DOHH2 (cell line): ENCODE measurements around the gene BAHD1.

ENCODE experiments used
- H3F3A ChIP-seq: fragments of 200-600 bp; sonication (generic), shearing (Covaris generic); 2 replicates; pipeline ENCODE4 v1.6.0; 2016; ENCODE audit warnings: antibody characterized with exemption, mild to moderate bottlenecking; ENCODE audit not compliant: control insufficient read depth, insufficient read depth
- H3K27ac ChIP-seq: fragments of 200-600 bp; sonication (generic); 2 replicates; pipeline ENCODE4 v1.5.1; 2014; ENCODE audit warnings: low read depth, mild to moderate bottlenecking, low read length, moderate library complexity
- H3K27me3 ChIP-seq: fragments of 200-600 bp; sonication (generic); 2 replicates; pipeline ENCODE4 v1.6.1; 2014; ENCODE audit warnings: mild to moderate bottlenecking, low read length, mixed read lengths; ENCODE audit not compliant: control insufficient read depth
- H3K36me3 ChIP-seq: fragments of 200-600 bp; sonication (generic); 2 replicates; pipeline ENCODE4 v1.6.1; 2014; ENCODE audit warnings: mild to moderate bottlenecking, low read length, moderate library complexity, mixed read lengths; ENCODE audit not compliant: control insufficient read depth
- H3K4me1 ChIP-seq: fragments of 200-600 bp; sonication (generic); 2 replicates; pipeline ENCODE4 v1.6.1; 2014; ENCODE audit warnings: mild to moderate bottlenecking, low read length, mixed read lengths; ENCODE audit not compliant: control insufficient read depth
- H3K4me2 ChIP-seq: fragments of 200-600 bp; sonication (generic); 2 replicates; pipeline ENCODE4 v1.6.0; 2014; ENCODE audit warnings: mild to moderate bottlenecking, low read length, moderate library complexity
- H3K4me3 ChIP-seq: fragments of 200-600 bp; sonication (generic); 2 replicates; pipeline ENCODE4 v1.5.1; 2014; ENCODE audit warnings: mild to moderate bottlenecking, low read length, mixed read lengths
- H3K79me2 ChIP-seq: fragments of 200-600 bp; sonication (generic); 2 replicates; pipeline ENCODE4 v1.6.1; 2014; ENCODE audit warnings: mild to moderate bottlenecking, low read length, mixed read lengths; ENCODE audit not compliant: control insufficient read depth
- H3K9me2 ChIP-seq: fragments of 200-600 bp; sonication (generic); replicated peaks from 2 replicates; pipeline ENCODE4 v1.6.1; 2014; ENCODE audit warnings: mild to moderate bottlenecking, low read length, mixed read lengths; ENCODE audit not compliant: control insufficient read depth
- H3K9me3 ChIP-seq: fragments of 200-600 bp; sonication (generic); 2 replicates; pipeline ENCODE4 v1.6.1; 2014; ENCODE audit warnings: antibody characterized with exemption, low read length, mixed read lengths; ENCODE audit not compliant: control insufficient read depth, insufficient read depth
- H4K20me1 ChIP-seq: fragments of 200-600 bp; sonication (generic); 2 replicates; pipeline ENCODE4 v1.6.0; 2014; ENCODE audit warnings: low read depth, mild to moderate bottlenecking, antibody characterized with exemption, low read length, moderate library complexity; ENCODE audit not compliant: control insufficient read depth, insufficient read depth
- EZH2phosphoT487 ChIP-seq: fragments of 200-600 bp; sonication (generic); IDR thresholded peaks from 2 replicates; pipeline ENCODE4 v1.6.1; 2017; ENCODE audit warnings: borderline replicate concordance, mild to moderate bottlenecking, antibody characterized with exemption, low read length, moderate library complexity, mixed read lengths
- TF ChIP-seq, protein P1 (sequence below): fragments of 200-600 bp; sonication (generic); IDR thresholded peaks from one replicate; pipeline ENCODE4 v1.5.1; 2014; ENCODE audit warnings: antibody characterized with exemption, mild to moderate bottlenecking, low read depth, low read length; ENCODE audit not compliant: poor library complexity, severe bottlenecking

Gene BAHD1

DNA sequence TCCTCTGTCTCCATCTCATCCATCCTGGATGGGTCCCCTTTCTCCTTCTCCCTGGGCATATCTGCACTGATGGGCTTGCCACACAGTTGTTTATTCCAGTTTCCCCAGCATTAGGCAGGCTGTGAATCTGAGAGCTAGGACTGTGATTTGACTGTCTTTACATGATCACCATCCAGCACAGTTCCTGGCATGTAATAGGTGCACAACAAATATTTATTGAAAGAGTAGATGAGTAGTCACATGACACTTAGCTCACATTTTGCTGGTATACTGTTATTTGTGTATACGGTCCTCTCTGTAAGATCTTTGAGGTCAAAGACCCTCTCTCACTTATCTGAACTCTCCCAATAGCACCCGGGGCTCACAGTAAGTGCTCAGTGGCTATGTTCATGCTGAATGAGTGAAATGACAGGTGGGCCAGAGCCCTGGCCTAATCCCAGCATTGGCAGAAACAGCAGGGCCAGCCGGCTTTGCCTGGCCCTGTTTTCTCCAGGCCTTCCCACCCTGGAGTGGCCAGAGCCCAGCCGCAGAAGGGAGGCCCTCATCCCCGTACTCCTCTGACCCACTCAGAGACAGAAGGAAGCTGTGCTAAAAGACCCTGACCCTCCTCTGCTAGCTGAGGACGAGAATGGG lies 16.2 kb upstream of the BAHD1 start:
- no peak for TF ChIP-seq EZH2phosphoT487
- TF ChIP-seq, protein P1, sequence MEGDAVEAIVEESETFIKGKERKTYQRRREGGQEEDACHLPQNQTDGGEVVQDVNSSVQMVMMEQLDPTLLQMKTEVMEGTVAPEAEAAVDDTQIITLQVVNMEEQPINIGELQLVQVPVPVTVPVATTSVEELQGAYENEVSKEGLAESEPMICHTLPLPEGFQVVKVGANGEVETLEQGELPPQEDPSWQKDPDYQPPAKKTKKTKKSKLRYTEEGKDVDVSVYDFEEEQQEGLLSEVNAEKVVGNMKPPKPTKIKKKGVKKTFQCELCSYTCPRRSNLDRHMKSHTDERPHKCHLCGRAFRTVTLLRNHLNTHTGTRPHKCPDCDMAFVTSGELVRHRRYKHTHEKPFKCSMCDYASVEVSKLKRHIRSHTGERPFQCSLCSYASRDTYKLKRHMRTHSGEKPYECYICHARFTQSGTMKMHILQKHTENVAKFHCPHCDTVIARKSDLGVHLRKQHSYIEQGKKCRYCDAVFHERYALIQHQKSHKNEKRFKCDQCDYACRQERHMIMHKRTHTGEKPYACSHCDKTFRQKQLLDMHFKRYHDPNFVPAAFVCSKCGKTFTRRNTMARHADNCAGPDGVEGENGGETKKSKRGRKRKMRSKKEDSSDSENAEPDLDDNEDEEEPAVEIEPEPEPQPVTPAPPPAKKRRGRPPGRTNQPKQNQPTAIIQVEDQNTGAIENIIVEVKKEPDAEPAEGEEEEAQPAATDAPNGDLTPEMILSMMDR = no peak

DNA sequence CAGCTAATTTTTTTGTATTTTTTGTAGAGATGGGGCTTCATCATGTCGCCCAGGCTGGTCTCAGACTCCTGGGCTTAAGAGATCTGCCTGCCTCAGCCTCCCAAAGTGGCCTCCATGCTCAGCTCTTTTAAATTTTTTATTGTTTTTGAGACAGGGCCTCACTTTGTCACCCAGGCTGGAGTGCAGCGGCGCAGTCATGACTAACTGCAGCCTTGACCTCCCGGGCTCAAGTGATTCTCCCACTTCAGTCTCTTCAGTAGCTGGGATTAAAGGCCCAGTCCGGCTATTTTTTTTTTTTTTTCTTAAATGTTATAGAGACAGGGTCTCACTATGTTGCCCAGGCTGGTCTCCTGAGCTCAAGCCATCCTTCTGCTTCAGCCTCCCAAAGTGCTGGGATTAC lies 15.1 kb upstream of the BAHD1 start:
- no peak overlapping the region for H3K4me3 ChIP-seq
- H3K27ac ChIP-seq = no peak overlapping the region
- no peaks in the 10 kb centered on the region for H3K9me3 ChIP-seq
- H3K27me3 ChIP-seq = peaks cover 16% of the 10 kb centered on the region
- H3K79me2 ChIP-seq = no peaks in the 10 kb centered on the region
- H3K4me1 ChIP-seq = peaks cover 3% of the 10 kb centered on the region; the same call in 1 of the 2 replicates
- H3F3A ChIP-seq = no peaks in the 10 kb centered on the region
- no peaks in the 10 kb centered on the region for H3K9me2 ChIP-seq
- no peak overlapping the region for H3K4me2 ChIP-seq
- no peak for TF ChIP-seq EZH2phosphoT487
- TF ChIP-seq, protein P1 = no peak
- H3K36me3 ChIP-seq = no peaks in the 10 kb centered on the region
- no peaks in the 10 kb centered on the region for H4K20me1 ChIP-seq

More for the DNA sequence above, 16.2 kb upstream of the BAHD1 start:
- H3K27me3 ChIP-seq = peaks cover 12% of the 10 kb centered on the region
- H4K20me1 ChIP-seq = no peaks in the 10 kb centered on the region
- H3K4me1 ChIP-seq = peaks cover 3% of the 10 kb centered on the region; the same call in 1 of the 2 replicates
- no peaks in the 10 kb centered on the region for H3K9me3 ChIP-seq
- no peaks in the 10 kb centered on the region for H3K36me3 ChIP-seq
- H3K27ac ChIP-seq = no peak overlapping the region
- no peak overlapping the region for H3K4me2 ChIP-seq
- H3K9me2 ChIP-seq = no peaks in the 10 kb centered on the region
- H3K79me2 ChIP-seq = no peaks in the 10 kb centered on the region
- H3K4me3 ChIP-seq = no peak overlapping the region
- H3F3A ChIP-seq = no peaks in the 10 kb centered on the region

DNA sequence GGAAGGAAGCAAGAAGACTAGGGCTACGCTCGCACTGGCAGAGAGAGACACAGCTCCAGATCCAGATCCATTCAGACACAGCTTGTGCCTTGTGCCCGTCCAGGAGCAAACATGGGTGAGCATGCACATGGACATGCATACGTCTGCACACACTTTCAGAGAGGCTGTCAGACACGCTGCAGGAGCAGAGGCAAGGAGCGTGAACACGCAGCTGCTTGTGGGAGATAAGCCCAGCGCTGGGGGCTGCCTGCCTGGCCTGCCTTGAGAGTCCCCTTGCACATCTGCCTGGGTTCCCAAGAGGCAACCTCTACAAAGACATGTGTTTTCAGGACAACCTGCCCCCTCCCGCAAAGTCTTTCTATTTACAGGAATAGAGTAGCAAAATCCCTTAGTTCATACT lies 13.6 kb upstream of the BAHD1 start:
- H3K9me3 ChIP-seq = no peaks in the 10 kb centered on the region
- H3K4me2 ChIP-seq = no peak overlapping the region
- H4K20me1 ChIP-seq = no peaks in the 10 kb centered on the region
- no peak overlapping the region for H3K27ac ChIP-seq
- H3K79me2 ChIP-seq = no peaks in the 10 kb centered on the region
- no peak overlapping the region for H3K4me3 ChIP-seq
- H3K36me3 ChIP-seq = no peaks in the 10 kb centered on the region
- H3K4me1 ChIP-seq = no peaks in the 10 kb centered on the region
- no peak for TF ChIP-seq EZH2phosphoT487
- TF ChIP-seq, protein P1 = no peak
- no peaks in the 10 kb centered on the region for H3F3A ChIP-seq
- no peaks in the 10 kb centered on the region for H3K9me2 ChIP-seq
- H3K27me3 ChIP-seq = peaks cover 15% of the 10 kb centered on the region
